NCI-H1930 (cell line): ENCODE data around the gene DPYSL3.

Experiments
- DNase-seq, 2 experiments: peaks; one replicate each; lab custom pipeline; 2025; lab: John Stamatoyannopoulos, UW

Gene DPYSL3

DNA sequence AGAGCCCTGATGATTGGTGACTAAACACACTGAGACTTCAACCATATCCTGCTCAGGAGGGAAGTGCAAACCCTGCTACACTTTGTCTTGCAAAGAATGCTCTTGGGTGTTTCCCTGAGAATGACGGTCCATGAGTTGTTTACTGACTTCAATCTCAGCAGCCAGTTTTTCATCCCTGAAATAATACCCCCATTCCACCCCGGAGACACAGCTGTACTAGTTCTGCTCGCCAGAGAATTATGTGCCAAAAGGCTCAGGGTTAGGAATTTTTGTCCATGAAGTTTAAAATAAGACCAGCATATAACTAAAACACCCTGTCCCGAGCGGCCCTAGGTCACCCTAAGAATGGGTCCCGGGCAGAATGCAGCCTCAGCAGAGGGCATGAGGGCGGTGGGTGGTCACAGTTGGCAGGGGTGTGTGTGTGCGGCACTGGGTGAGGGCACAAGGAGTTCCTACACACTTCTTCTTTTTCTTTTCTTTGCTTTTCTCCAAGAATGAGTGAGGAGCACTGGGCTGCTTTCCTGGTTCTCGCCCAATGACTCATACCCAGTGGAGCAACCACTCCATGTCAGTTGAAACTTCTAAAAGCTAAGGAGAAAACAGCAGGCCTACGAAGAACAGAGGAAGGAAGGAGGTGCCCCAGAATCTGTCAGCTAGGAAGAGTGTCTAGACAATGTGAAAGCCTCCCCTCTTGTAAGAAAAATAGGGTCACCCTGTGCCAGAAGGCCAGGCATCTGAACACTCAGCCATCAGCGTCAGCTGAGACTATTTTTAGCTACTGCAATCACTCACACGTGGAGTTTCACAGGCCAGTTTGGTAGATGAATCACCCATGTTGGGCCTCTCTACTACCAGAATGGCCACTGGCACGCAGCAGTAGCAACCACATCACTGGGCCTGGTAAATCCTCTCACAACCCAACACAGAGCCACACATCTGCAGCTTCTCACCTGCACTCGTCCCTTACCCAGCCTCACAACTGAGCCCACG, 105.9 kb downstream of the DPYSL3 start:
- DNase-seq: no peak

DNA sequence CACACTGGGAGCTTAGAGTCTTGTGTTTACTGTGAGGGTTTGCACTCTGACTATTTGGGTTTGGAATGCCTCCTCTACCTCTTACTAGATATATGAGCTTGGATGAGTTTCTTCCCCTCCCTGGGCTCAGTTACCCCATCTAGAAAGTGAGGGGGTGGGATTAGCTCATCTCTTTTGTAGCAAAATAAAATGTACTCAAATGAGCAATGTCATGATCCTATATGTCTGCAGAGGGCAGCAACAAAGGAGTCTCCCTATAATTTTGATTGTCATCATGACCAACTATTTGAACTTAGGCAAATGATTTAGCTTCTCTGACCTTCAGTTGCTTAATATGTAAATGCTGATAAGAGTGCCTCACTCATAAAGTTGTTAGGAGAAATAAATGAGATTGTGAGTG, 109.0 kb downstream of the DPYSL3 start:
- no peak for DNase-seq

DNA sequence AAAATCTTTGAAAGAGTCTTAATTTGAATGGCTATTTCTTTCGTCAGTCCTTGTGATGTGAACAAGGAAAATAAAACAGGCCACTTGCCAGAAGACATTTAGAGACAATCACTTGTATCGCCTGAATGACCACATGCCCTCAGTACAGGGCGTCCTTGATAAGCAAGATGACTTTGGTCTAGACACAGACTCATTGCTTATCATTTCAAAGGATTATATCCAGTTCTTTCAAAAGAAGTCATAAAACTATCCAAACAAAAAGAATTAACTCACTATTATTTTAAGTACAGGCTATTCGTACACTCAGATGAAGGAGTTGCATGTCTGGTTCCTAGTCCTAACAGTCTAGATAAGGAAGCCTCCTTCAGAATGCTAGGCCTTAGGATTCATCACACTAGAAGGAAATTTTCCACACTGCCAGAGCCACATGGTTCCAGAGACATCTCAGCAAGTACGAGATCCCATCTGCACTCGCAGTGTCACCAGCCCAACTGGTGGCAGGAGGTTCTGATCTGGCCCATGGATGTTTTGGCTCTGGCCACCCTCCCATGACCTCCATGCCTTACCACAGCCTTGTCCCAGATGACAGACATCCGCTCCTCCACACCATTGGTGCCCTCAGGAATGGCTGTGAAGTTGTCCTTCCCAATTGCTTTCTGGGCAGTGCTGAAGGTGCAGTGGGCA, 109.6 kb downstream of the DPYSL3 start:
- no peak for DNase-seq

DNA sequence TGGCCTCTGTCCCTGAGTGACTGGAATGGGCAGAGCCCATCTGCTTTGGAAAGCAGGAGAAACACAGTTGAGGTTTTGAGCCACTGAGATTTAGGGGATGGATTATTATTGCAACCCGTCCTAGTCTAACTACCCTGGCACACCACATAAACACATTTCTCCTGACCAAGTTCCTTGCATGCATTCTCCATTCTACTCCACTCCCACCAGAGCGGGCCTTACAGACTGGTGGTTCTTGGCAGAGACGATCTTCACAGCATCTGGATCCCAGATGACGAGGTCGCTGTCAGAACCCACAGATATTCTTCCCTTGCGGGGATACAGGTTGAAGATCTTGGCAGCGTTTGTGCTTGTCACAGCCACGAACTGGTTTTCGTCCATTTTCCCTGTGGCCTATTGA, 111.0 kb downstream of the DPYSL3 start:
- DNase-seq: no peak

DNA sequence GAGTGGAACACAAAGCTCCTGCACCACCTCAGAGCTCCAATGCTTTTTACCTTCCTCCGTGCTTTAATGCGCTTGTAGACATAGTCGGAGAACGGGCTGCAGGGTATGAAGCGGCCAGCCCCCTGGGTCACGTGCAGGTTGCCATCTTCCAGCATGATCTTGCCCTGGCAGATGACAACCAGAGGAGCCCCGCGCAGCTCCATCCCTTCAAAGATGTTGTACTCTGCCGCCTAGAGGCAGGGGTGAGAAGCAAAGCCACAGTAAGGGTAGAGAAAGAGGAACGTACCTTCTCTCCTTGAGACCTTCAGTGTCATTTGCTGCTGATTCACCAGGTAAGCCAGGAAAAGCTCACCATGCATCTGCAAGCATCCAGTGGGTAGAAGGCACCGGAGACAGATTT, 112.3 kb downstream of the DPYSL3 start:
- no peak for DNase-seq

DNA sequence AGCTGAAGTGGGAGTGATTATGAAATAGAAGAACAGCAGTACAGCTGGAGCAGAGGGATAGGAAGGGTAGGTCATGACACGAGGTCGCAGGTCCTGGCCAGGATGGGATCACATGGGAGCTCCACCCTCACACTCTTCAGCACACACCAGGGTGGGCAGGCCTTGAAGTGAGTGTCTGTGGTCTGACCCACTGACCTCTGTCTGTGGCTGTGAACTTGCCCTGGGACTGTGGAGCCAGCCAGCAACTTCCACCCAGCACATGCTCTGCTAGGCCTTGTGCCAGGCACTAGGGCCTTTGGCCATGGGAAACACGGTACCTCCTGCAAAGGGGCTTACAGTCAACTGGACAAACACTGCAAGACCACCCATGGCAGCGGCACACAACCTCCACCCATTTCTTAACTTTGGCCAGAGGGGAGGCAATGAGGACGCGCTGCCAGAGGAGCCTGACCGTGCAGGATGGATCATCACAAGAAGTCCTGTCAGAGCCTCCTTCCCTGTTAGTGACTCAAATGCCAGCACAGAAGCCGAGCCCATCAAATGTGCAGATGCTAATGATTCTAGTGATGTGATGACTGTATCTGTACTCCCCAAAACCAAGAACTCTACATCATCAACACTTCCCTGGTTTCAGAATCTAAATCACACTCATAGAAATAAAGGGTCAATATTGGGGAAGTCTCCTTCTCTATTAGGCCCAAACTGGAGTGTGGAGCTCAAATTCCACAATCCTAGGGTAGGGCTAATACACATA, 113.6 kb downstream of the DPYSL3 start:
- DNase-seq: no peak

DNA sequence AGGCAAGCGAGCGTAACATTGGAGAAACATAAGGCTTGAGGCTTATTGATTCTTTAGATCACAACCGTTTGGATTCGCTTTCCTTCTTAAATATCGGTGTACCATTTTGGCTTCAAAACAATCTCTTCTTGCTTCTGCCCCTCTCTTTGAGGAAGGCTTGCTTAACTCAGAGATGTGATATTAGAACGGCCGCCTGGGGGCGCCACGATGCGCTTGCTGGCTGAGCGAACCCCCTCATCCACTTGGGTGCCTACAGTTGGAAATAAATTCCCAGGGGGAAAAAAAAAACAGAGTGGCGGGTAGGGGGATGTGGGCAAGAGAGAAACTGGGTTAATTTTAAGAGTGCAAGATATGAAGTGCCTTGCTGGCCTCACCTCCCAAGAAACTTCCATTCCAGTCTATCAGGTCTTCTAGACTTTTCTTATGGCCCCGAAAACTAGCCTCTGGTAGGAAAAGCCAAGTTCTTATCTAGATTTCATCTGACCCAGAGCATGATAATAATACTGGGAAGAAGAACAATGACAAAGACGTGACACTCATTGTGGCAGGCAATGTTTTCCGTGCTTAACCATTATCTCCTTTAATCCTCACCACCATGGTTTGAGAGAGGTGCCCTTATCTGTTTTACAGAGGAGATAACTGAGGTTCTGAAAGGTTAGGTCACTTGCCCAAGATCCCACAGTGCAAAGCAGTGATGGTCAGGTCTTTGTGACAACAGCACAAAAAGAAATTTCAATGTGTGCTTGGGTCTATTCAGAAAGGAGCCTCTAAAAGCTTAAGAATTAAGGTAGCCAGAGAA, 115.8 kb downstream of the DPYSL3 start:
- no peak for DNase-seq

DNA sequence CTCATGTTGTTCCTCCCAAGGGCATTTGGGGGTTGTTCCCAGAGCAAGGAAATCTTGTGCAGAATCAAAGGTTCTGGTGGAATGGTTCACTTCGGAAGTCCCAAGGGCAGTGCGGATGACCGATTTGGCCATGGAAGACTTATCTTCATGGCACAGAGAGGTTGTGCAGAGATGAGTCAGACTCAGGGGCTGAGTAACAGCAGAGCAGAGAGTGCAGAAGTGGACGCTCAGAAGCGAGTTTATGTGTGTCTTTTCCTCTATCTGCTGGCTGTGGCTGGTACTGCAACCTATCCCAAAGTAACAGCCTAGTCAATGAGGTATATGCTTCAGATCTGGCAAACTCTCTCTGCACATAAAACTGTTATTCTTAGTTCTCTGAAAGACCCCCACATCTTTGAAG, 118.1 kb downstream of the DPYSL3 start:
- DNase-seq: no peak

DNA sequence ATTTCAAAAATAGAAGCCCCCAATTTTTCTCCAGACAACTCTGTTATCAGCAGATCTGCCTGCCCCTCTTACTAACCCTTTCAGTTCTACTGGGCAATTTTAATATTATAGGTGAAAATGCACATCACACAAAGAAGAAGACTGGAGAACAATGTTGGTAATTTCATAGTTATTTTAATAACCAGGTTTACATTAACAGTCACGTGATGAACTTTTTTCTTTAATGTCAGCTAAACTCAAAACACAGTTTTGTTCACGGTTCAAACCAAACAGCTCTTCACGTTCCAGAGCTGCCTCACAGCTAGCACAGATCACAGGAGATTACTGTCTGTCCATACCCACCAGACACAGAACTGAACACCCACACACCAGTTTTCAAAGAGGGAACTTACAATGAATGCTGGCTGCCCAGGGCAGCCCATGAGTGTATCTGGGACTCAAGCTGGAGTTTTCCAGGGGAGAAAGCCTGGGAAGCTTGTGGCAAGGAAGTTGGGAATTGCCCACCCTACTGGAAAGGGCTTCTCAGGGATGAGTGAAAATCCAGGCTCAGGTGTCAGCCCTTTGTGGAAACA, 119.1 kb downstream of the DPYSL3 start:
- DNase-seq: no peak

DNA sequence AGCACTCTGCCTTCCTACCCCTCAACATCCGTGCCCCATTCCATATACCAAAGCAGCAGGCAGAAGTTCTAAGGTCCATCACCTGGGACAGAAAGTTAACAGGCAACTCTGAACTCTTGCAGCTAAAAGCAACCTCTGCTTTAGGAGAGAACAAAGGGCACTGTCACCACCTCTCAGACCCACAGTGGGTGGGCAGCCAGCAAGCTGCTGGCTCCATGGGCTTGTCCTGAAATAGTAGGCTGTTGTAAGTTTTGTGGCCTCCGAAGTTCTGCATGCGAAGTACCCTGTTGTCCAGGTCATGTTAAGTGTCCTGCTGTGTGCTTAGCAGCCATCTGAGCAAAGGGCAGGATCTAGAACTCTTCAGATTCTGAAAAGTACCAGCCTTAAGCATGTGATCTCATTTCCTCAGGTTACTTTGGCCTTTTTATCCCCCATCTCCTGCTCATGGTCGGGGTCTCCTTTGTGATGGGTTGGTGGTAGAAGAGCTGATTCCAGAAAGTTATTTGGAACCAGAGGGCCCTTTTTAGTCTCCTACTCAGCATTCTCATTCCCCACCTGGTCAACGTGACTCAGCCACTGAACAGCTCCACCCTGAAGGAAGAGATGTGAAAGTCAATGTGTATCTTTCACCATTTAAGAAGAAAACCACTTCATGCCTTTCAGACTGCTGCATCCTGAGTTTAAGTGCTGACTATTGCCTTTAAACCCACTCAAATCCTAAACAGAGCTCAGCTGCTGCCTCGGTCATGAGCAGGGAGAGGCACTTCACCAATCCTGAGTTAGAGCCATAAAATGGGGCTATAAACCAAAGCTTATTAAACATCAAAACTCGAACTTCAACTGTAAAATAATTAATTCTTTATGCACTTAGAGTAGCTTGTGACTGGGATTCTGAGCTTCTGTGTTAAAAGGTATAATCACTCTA, 121.4 kb downstream of the DPYSL3 start:
- no peak for DNase-seq

DNA sequence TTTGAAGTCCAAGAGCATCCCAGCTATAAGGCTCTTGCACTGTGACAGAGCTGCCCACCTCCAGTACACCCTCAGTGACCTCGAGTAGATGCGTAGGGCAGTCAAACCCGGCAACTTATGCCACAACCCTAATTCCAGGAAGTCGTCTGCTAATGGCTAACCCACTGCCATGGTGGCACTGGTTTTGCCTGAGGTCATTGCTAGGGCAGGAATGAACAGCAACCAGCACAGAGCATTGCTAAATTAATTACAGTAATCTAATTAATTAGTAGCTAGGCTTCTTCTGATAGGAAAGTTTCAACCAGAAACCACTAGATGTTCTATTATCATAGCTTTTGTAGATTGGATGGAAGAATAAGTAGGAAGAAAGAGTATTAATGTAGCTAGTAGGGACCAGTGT, 122.8 kb downstream of the DPYSL3 start:
- no peak for DNase-seq

DNA sequence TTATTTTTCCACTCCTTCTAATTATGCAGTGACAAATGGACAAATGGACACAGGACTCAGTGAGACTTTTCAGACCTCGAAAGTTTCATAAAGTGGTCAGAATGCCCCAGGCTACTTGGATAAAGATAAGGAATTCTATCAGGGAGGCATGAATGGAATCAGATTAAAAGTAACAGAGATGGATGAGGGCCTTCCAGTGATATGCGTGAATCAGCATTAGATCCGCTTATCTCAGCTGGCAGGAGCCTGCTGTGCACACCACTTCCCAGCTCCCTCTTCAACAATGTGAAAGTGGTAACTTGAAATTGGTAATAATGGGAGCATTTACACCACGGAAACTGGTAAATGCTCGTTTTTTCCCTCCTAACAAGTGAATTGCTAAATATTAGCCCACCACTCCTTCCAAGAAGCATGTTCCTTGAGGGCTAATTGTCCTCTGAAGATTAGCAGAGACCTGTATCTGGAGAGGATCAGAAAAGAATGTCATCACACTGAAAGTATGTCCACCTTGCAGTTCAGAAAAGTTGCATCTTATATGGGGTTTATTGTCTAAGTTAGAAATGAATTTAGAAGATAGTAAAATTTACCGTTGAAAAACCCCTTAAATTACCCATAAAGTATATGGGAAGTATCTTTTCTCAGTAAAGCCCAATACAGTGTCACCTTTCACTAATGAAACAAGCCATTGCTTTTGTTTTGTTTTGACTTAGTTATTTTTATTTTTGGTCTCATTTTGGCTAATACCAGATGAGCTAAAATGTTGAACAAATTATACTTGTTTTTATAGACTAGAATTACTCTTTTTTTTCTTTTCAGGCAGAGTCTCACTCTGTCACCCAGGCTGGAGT, 125.3 kb downstream of the DPYSL3 start:
- no peak for DNase-seq

DNA sequence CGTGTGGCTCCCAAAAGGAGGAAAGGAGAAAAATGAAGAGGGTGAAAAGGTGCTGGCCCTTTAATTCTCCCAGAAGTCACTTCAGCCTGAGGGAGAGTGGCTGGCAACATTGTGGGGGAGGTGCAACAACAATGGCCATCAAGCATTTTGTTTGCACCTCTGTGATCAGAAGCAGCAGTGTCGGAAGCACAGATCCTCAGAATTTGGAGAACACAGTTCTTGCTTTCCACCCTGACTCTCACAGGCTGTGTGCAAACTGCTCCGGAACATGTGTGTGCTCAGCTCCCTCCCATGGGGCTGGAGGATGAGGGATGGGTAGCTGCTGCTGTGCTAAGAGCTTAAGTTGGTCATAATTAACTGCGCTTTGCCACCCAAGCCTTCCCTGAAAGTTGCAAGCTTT, 127.1 kb downstream of the DPYSL3 start:
- DNase-seq: no peak

DNA sequence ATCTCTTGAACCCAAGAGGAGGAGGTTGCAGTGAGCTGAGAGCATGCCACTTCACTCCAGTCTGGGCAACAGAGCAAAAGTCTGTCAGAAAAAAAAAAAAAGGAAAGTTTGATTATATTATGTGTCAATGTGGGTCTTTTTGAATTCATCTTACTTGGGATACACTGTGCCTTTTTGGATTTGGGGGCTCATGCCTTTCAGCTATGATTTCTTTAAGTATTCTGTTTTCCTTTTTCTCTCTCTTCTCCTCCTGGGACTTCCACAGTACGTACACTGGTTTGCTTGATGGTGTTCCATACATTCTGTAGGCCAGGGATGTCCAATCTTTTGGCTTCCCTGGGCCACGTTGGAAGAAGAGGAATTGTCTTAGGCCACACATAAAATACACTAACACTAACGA, 128.3 kb downstream of the DPYSL3 start:
- no peak for DNase-seq

DNA sequence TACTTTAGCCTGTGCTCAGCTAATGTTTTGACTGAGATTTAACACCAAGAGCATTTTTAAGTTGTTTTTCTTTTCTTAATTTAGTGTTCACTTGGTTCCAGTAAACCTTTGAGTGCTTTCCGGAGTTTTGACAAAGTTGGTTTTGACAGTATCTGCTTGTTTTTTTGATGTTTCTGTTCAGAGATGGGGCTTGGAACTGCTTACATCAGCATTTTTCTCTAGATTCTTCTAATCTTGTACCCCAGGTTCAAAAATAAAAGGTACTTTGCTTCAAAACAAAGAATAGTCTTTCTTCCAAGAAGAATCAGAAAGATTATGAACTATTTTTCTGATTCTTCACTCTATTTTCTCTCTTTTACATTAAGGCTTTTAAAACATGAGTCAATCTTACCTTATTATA, 132.2 kb downstream of the DPYSL3 start:
- DNase-seq: no peak

DNA sequence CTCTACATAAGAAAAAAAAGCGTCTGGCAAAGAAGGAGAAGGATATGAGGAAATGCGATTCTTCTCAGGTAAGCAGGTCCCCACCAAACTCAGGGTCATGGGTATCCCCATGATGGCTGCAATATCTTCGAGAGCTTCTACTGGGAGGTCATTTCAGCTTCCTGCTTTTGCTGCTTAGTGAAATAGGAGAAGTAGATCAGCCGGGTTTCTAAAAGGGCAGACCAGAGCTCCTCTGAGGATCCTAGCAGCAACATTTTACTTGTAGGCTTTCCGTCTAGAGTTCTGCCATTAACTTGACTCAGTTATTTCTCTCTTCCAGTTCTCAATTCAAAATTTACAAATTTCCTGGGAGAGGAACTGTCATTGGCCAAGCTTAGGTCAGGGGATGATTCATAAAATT, 134.7 kb downstream of the DPYSL3 start:
- DNase-seq: no peak

DNA sequence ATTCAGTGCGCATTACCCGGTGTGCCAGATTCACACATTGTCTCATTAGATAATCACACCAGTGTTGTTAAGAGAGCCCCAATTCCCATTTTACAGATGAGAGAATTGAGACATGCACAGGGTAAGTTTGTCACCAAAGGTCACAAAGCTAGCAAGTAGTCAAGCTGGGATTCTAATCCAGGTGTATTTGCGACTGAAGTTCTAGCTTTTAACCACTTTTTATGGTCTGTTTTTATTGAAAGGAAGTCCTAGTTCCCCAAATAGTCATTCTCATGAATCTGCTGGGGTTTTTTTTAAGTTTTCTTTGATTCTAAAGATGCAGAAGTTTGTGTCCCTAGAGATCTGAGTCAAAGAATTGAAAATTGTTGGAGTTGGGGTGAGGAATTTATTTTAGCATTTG, 136.5 kb downstream of the DPYSL3 start:
- DNase-seq: no peak

DNA sequence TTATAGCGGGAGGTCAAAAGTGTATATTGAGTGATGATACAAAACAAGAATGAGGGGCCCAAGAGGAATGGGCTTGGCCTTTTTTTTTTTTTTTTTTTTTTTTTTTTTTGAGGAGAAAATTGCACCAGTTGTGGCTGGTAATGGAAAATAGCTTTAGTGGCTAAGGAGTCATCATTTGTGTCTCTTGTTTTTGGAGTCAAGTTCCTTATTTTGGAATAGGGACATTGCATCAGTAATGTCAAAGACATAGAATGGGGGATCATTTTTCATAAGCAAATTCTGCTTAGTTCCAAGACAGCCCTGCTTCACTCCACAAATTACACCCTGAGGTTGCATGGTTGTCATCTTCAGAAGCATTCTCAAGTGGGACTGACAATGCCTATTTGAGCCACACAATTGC, 137.7 kb downstream of the DPYSL3 start:
- no peak for DNase-seq

DNA sequence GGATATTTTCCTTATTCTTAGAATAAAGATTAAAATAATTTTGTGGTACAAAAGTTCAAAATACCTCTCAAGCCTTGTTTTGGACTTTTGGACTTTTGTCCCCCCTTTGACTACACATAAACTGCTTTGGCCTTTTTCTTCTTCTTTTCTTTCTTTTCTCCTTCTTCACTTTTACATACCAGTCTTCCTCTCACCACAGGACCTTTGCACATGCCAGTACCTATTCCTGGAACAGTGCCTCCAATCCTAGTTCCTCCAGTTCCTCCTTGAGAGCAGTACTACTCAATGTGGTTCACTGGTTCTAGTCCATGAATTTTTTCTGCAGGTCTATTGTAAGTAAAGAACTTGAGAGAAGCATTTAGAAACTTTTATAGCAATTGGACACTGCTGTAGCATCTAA, 138.6 kb downstream of the DPYSL3 start:
- no peak for DNase-seq
